Chondrocyte (in vitro differentiated cells): ENCODE measurements around the gene ARMH4. TPM values are rescaled to one million over a fixed set of nuclear protein-coding genes. Genes with fewer than 3 reads are reported as not detected.

Experiments
- DNase-seq: peaks from one replicate; pipeline ENCODE4 v3.0.0; 2021; ENCODE audit warnings: mixed read lengths, low spot score
- H3K27ac Mint-ChIP-seq: one replicate; pipeline ENCODE4 v1.8.0; 2021; ENCODE audit warnings: mild to moderate bottlenecking, moderate library complexity, mixed read lengths; ENCODE audit not compliant: unreplicated experiment
- H3K27me3 Mint-ChIP-seq: 2 replicates; pipeline ENCODE4 v1.8.0; 2021; ENCODE audit warnings: low read depth, mixed read lengths
- H3K36me3 Mint-ChIP-seq: 2 replicates; pipeline ENCODE4 v1.8.0; 2021; ENCODE audit warnings: low read depth, mixed read lengths
- H3K4me1 Mint-ChIP-seq: 2 replicates; pipeline ENCODE4 v1.8.0; 2021; ENCODE audit warnings: low read depth, mild to moderate bottlenecking, mixed read lengths
- H3K4me3 Mint-ChIP-seq: one replicate; pipeline ENCODE4 v1.8.0; 2021; ENCODE audit warnings: mild to moderate bottlenecking, moderate library complexity, mixed read lengths; ENCODE audit not compliant: unreplicated experiment
- H3K9me3 Mint-ChIP-seq: 2 replicates; pipeline ENCODE4 v1.8.0; 2021; ENCODE audit warnings: low read depth, mixed read lengths
- CTCF ChIP-seq: fragments of 200-600 bp; sonication (generic); IDR thresholded peaks from 2 replicates; pipeline ENCODE4 v1.5.0; 2021; ENCODE audit warnings: antibody characterized with exemption, mild to moderate bottlenecking, moderate library complexity
- total RNA-seq: library from RNA; stranded (reverse); gene quantifications from 3 replicates; pipeline ENCODE4 v1.2.1, GENCODE V29; 2021

Gene ARMH4
- total RNA-seq, 1 donor from 2014 or later, result 23.3 TPM

- H3K9me3 Mint-ChIP-seq, result no peaks in the 10 kb centered on the region
- H3K27me3 Mint-ChIP-seq, result no peaks in the 10 kb centered on the region
- peaks cover 2% of the 10 kb centered on the region for H3K36me3 Mint-ChIP-seq
- no peak for TF ChIP-seq CTCF
- no peaks in the 10 kb centered on the region for H3K4me1 Mint-ChIP-seq
- no peak overlapping the region for H3K4me3 Mint-ChIP-seq
- DNase-seq, result no peak
- no peak overlapping the region for H3K27ac Mint-ChIP-seq
Observed at GRCh38 chr14:58143106-58143505, 8.9 kb downstream of the ARMH4 start.

GRCh38 chr14:58141893-58142292 lies 10.1 kb downstream of the ARMH4 start:
- H3K36me3 Mint-ChIP-seq, result peaks cover 3% of the 10 kb centered on the region
- no peak overlapping the region for H3K4me3 Mint-ChIP-seq
- no peaks in the 10 kb centered on the region for H3K4me1 Mint-ChIP-seq
- H3K27ac Mint-ChIP-seq, result no peak overlapping the region
- no peaks in the 10 kb centered on the region for H3K9me3 Mint-ChIP-seq
- no peak for TF ChIP-seq CTCF
- DNase-seq, result no peak
- no peaks in the 10 kb centered on the region for H3K27me3 Mint-ChIP-seq

GRCh38 chr14:58138714-58139482 lies 13.1 kb downstream of the ARMH4 start:
- no peak for DNase-seq
- H3K9me3 Mint-ChIP-seq, result no peaks in the 10 kb centered on the region
- no peak for TF ChIP-seq CTCF
- H3K27ac Mint-ChIP-seq, result no peak overlapping the region
- H3K36me3 Mint-ChIP-seq, result peaks cover 3% of the 10 kb centered on the region
- no peaks in the 10 kb centered on the region for H3K27me3 Mint-ChIP-seq
- H3K4me3 Mint-ChIP-seq, result no peak overlapping the region
- H3K4me1 Mint-ChIP-seq, result no peaks in the 10 kb centered on the region

- H3K36me3 Mint-ChIP-seq, result peaks cover 3% of the 10 kb centered on the region
- H3K4me1 Mint-ChIP-seq, result no peaks in the 10 kb centered on the region
- TF ChIP-seq CTCF, result no peak
- no peak overlapping the region for H3K27ac Mint-ChIP-seq
- H3K9me3 Mint-ChIP-seq, result no peaks in the 10 kb centered on the region
- DNase-seq, result no peak
- H3K27me3 Mint-ChIP-seq, result no peaks in the 10 kb centered on the region
- H3K4me3 Mint-ChIP-seq, result no peak overlapping the region
Observed at GRCh38 chr14:58138031-58138713, 13.8 kb downstream of the ARMH4 start.

GRCh38 chr14:58133739-58134138 lies 18.3 kb downstream of the ARMH4 start:
- DNase-seq, result no peak
- H3K27ac Mint-ChIP-seq, result no peak overlapping the region
- no peak overlapping the region for H3K4me3 Mint-ChIP-seq
- TF ChIP-seq CTCF, result no peak
- peaks cover 3% of the 10 kb centered on the region for H3K36me3 Mint-ChIP-seq
- peaks cover 12% of the 10 kb centered on the region for H3K4me1 Mint-ChIP-seq
- no peaks in the 10 kb centered on the region for H3K27me3 Mint-ChIP-seq
- no peaks in the 10 kb centered on the region for H3K9me3 Mint-ChIP-seq
